Left ventricle myocardium inferior (tissue), 1 donor: ENCODE results near the gene IL32. TPM values are rescaled to one million over a fixed set of nuclear protein-coding genes. Genes with fewer than 3 reads are reported as not detected.

Experiments
- DNase-seq: peaks from one replicate; pipeline ENCODE4 v3.0.0-alpha.2; 2020
- H3K27ac ChIP-seq: fragments of 200-600 bp; replicated peaks from 2 replicates; pipeline ENCODE4 v1.8.0; 2021
- H3K27me3 ChIP-seq: fragments of 200-600 bp; 2 replicates; pipeline ENCODE4 v1.8.0; 2021; ENCODE audit warnings: low read depth
- H3K36me3 ChIP-seq: fragments of 200-600 bp; 2 replicates; pipeline ENCODE4 v1.8.0; 2021
- H3K4me1 ChIP-seq: fragments of 200-600 bp; 2 replicates; pipeline ENCODE4 v1.8.0; 2021
- H3K4me3 ChIP-seq: fragments of 200-600 bp; 2 replicates; pipeline ENCODE4 v1.8.0; 2021; ENCODE audit warnings: mild to moderate bottlenecking, moderate library complexity
- H3K9me3 ChIP-seq: fragments of 200-600 bp; replicated peaks from 2 replicates; pipeline ENCODE4 v1.8.0; 2021
- intact Hi-C: fragments of 100-400 bp; cut with micrococcal nuclease; formaldehyde crosslinking; loops from one replicate; pipeline ENCODE4 v1.11.0; 2022
- total RNA-seq: library from RNA; stranded (reverse); fragmentation: NEBNext Ultra II Directional; extraction: Animal tissue kit (Norgen Biotek cat#: 25700); gene quantifications from one replicate; pipeline ENCODE4 v1.2.1, GENCODE V29; 2021
- TF ChIP-seq, protein P1 (sequence below): fragments of 200-600 bp; IDR thresholded peaks from 2 replicates; pipeline ENCODE4 v1.8.0; 2021; ENCODE audit warnings: antibody characterized with exemption, mild to moderate bottlenecking, borderline replicate concordance
- donor health status: DM: no; HTN: yes; CAD: no; lungs with severe emphysema.

Gene IL32
- total RNA-seq, 1 donor from 2014 or later = 36.3 TPM

DNA sequence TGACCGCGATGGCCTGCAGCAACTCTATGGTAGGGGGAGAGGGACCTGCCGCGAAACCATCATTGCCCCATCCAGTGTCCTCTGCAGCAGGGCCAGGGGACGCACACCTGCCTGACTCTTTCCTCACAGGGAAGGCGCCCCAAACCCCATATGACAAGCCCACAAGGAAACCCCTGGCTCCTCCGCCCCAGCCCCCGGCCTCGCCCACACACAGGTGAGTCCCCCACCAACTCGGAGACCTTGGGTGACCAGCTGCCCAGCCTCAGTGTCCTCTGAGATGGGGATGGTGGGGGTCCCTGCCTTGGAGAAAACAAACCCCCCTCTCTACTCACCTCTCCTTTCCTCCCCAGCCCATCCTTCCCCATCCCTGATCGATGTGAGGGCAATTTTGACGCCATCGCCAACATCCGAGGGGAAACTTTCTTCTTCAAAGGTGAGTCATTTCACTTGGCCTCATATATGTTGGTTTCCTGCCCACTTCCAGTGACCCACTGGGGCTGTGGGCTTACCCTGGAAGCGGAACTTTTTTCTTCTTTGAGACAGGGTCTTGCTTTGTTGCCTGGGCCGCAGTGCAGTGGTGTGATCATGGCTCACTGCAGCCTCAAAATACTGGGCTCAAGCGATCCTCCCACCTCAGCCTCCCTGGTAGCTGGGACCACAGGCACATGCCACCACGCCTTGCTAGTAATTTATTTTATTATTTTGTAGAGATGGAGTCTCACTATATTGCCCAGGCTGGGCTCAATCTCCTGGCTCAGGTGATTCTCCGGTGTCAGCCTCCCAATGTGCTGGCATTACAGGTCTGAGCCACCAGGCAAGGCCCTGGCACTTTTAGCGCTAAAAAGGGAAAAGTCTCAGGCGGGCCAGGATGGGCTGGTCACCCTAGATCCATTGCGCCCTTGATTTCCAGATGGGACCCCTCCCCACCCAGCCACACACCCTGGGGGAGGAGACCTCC is 8.0 kb upstream of the IL32 start:
- H3K36me3 ChIP-seq = no peaks in the 10 kb centered on the region
- intact Hi-C loops = loop anchor here (10.0 kb wide), 1 partner anchor 67 kb away; no protein-coding TSS in a partner anchor
- peaks cover 32% of the 10 kb centered on the region for H3K4me1 ChIP-seq
- DNase-seq = no peak
- H3K27ac ChIP-seq = no peak overlapping the region
- TF ChIP-seq, protein P1, sequence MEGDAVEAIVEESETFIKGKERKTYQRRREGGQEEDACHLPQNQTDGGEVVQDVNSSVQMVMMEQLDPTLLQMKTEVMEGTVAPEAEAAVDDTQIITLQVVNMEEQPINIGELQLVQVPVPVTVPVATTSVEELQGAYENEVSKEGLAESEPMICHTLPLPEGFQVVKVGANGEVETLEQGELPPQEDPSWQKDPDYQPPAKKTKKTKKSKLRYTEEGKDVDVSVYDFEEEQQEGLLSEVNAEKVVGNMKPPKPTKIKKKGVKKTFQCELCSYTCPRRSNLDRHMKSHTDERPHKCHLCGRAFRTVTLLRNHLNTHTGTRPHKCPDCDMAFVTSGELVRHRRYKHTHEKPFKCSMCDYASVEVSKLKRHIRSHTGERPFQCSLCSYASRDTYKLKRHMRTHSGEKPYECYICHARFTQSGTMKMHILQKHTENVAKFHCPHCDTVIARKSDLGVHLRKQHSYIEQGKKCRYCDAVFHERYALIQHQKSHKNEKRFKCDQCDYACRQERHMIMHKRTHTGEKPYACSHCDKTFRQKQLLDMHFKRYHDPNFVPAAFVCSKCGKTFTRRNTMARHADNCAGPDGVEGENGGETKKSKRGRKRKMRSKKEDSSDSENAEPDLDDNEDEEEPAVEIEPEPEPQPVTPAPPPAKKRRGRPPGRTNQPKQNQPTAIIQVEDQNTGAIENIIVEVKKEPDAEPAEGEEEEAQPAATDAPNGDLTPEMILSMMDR = no peak
- H3K9me3 ChIP-seq = no peaks in the 10 kb centered on the region
- H3K27me3 ChIP-seq = no peaks in the 10 kb centered on the region
- H3K4me3 ChIP-seq = peak overlapping the region; percentile 98

DNA sequence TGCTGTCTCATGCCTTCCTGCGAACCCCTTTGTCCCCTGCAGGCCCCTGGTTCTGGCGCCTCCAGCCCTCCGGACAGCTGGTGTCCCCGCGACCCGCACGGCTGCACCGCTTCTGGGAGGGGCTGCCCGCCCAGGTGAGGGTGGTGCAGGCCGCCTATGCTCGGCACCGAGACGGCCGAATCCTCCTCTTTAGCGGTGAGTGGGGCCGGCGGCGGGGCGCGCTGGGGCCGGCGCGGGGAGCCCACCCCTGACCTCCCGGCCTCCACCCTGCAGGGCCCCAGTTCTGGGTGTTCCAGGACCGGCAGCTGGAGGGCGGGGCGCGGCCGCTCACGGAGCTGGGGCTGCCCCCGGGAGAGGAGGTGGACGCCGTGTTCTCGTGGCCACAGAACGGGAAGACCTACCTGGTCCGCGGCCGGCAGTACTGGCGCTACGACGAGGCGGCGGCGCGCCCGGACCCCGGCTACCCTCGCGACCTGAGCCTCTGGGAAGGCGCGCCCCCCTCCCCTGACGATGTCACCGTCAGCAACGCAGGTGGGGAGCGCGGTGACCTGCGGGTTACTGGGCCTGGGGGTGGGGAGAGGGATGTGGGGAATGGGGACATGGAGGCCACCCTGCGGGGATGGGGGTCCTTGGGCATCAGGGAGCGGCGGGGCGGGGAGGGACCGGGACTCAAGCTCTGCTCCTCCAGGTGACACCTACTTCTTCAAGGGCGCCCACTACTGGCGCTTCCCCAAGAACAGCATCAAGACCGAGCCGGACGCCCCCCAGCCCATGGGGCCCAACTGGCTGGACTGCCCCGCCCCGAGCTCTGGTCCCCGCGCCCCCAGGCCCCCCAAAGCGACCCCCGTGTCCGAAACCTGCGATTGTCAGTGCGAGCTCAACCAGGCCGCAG is 7.1 kb upstream of the IL32 start:
- Histone ChIP-seq H3K4me1 (peaks cover 32% of the 10 kb centered on the region), H3K9me3 (no peaks in the 10 kb centered on the region), H3K4me3 (peak overlapping the region; percentile 98), H3K27ac (peak overlapping the region; percentile 90), H3K36me3 (no peaks in the 10 kb centered on the region), H3K27me3 (no peaks in the 10 kb centered on the region)
- peak; percentile 44 for DNase-seq
- intact Hi-C loops = loop anchor here (10.0 kb wide), 1 partner anchor 66 kb away; no protein-coding TSS in a partner anchor
- TF ChIP-seq, protein P1 = no peak

DNA sequence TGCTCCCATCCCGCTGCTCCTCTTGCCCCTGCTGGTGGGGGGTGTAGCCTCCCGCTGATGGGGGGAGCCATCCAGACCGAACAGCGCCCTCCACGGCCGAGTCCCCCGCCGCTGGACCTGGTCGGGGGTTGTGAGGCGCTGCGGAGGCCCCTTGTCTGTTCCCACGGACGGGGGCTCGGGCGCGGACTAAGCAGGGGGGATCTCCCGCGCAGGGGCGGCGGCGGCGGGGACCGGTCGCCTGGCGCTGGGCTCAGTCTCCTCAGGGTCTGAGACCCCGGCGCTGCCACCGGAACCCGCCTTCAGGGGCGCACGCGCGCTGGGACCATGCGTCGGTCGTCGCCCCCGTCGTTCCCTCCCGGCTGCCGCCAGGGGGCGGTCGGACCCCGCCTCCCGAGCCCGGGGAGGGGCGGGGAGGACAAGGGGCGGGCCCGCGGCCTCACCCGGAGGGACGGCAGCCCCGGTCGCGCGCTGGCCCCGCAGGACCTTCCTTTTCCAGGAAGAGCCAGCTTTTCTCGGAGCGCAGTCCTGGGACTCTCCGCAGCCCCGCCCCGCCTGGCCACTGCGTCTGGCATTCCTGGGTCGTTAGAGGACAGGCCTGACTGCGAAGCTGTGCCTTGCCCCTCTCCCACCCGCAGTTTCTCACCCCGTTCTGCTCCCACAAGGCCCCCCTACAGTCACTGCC is 6.3 kb upstream of the IL32 start:
- Histone ChIP-seq H3K27me3 (no peaks in the 10 kb centered on the region), H3K4me3 (peak overlapping the region; percentile 98), H3K36me3 (no peaks in the 10 kb centered on the region), H3K4me1 (peaks cover 33% of the 10 kb centered on the region), H3K9me3 (no peaks in the 10 kb centered on the region), H3K27ac (peak overlapping the region; percentile 90)
- intact Hi-C loops = loop anchor here (10.0 kb wide), 1 partner anchor 66 kb away; no protein-coding TSS in a partner anchor
- TF ChIP-seq, protein P1 = peak; percentile 93
- DNase-seq = peak; percentile 90

DNA sequence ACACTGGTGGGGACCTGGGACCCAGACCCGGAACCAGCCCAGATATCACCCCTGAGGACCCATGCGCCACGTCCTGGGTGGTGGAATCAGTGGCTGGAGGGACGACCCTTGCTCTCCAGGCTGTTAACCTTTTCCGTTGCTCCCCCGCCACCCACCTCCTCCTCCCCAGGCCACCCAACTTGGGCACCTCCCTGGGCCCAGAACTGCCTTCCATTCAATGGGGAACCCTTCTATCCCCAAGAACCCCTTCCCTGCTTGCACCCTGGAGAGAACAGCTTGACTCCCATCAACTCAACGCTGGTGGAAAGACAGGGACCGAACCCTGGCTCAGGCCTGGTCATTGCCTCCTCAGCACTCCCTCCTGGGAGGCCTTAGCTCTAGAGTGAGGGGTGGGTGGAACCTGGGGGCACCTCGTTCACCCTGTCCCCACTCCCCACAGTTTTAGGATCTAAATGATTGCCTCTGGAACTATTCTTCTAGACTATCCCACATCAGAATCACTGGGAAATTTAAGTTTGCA is 5.7 kb upstream of the IL32 start:
- Histone ChIP-seq H3K27me3 (no peaks in the 10 kb centered on the region), H3K4me1 (peaks cover 39% of the 10 kb centered on the region), H3K4me3 (peak overlapping the region; percentile 98), H3K27ac (peak overlapping the region; percentile 90), H3K9me3 (no peaks in the 10 kb centered on the region), H3K36me3 (no peaks in the 10 kb centered on the region)
- intact Hi-C loops = loop anchor here (10.0 kb wide), 1 partner anchor 65 kb away; no protein-coding TSS in a partner anchor
- DNase-seq = no peak
- TF ChIP-seq, protein P1 = no peak
